ENCODE measurements around the gene CHRNA5. TPM values are rescaled to one million over a fixed set of nuclear protein-coding genes. Genes with fewer than 3 reads are reported as not detected.

CHRNA5 gene
- total RNA-seq, 2 donors from 2014 or later, result 0.27 to 1.6 TPM

DNA sequence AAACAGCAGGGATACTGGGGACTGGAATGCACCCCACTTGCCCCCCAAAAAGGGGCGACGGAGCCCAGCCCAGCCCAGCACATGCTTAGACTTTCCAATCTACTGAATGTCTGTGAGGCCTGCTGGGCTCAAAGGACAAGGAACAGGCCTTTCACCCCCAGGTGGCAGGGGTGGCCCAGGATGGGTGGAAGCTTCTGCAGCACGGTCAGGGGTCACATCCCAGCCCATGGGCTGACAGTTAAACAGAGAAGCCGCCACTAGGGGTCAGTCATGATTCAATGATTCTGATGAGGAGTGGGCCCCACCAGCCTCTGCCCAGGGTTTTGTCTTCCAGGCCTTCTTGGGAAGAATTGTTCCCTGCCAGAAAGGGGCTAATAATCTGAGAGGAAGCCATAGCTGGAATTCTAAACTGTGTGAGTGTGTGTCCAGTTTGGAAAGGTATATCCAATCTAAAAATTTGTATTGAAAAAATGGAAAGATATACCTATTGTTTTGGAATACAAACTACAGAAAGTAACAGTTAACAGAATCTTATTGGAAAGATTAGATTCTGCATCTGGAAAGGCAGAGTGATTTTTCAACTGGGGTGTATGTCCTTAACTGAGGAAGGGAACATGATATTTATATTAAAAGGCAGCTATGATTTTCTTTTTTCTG lies 73.5 kb downstream of the CHRNA5 start:
- no peak overlapping the region for H3K4me3 ChIP-seq
- H3K27me3 ChIP-seq (replicated peaks; ENCODE audit: insufficient read depth), result no peaks in the 10 kb centered on the region
- DNase-seq (ENCODE audit: low spot score) (no peak), ATAC-seq (ENCODE audit: insufficient number of reproducible peaks, low FRiP score, low read depth) (no peak)
- TF ChIP-seq CTCF (IDR thresholded peaks at IDR 0.05), result peak; percentile 51
- no peak overlapping the region for H3K27ac ChIP-seq
- peaks cover 9 to 10% of the 10 kb centered on the region in 2 donors for H3K4me1 ChIP-seq (ENCODE audit: control insufficient read depth in 1 of 2, low read depth in 2 of 2)
- no peaks in the 10 kb centered on the region for H3K36me3 ChIP-seq
- H3K9me3 ChIP-seq, result no peaks in the 10 kb centered on the region

GRCh38 chr15:78640527-78641101 lies 75.3 kb downstream of the CHRNA5 start:
- no peak for ATAC-seq (ENCODE audit: insufficient number of reproducible peaks, low FRiP score, low read depth)
- TF ChIP-seq CTCF (IDR thresholded peaks at IDR 0.05), result no peak

GRCh38 chr15:78641102-78641748 lies 75.9 kb downstream of the CHRNA5 start, which contains the start of gene CHRNB4:
CHRNB4 (minus strand) TSS chr15:78641210; CDS start chr15:78641133, 77 bp downstream.
- no peak for TF ChIP-seq CTCF (IDR thresholded peaks at IDR 0.05)
- Histone ChIP-seq H3K4me1 (ENCODE audit: control insufficient read depth in 1 of 2, low read depth in 2 of 2) (peaks cover 9 to 17% of the 10 kb centered on the region in 2 donors), H3K4me3 (peak within 1 kb of the TSS; percentile 71), H3K27me3 (replicated peaks; ENCODE audit: insufficient read depth) (no peaks in the 10 kb centered on the region), H3K36me3 (no peaks in the 10 kb centered on the region), H3K9me3 (no peaks in the 10 kb centered on the region), H3K27ac (no peak within 1 kb of the TSS)
- DNase-seq (ENCODE audit: low spot score) (no peak), ATAC-seq (ENCODE audit: insufficient number of reproducible peaks, low FRiP score, low read depth) (no peak)

More at GRCh38 chr15:78640527-78641101, 75.3 kb downstream of the CHRNA5 start:
- Histone ChIP-seq H3K27ac (no peak overlapping the region), H3K36me3 (no peaks in the 10 kb centered on the region), H3K4me1 (ENCODE audit: control insufficient read depth in 1 of 2, low read depth in 2 of 2) (peaks cover 9 to 17% of the 10 kb centered on the region in 2 donors), H3K27me3 (replicated peaks; ENCODE audit: insufficient read depth) (no peaks in the 10 kb centered on the region), H3K4me3 (peak overlapping the region; percentile 71), H3K9me3 (no peaks in the 10 kb centered on the region)
- no peak for DNase-seq (ENCODE audit: low spot score)

DNA sequence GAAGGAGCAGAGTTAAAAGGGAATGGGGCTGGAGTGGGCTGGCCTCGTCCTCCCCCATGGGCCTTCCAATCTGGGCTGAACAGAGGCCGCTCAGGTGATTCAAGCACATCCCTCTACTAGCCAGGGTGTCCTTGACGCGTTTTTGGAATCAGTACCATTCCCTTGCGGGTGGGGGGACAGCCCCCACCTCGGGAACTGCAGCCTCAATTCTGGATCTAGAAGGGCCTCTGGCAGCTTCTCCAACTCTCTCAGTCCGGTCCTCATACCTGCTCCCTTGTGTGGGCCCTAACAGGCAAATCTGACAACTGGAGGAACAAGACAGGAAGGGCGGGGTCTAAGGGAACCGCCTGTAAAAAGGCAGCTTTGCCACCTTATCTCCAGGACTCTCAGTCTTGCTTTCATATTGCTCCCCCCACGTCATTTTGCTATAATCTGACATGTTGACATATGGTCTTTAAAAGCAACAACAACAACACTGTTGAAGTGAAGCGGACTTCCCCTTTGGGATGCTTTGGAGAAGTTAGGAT lies 76.5 kb downstream of the CHRNA5 start:
- Histone ChIP-seq H3K4me3 (no peak overlapping the region), H3K36me3 (no peaks in the 10 kb centered on the region), H3K27ac (no peak overlapping the region), H3K27me3 (replicated peaks; ENCODE audit: insufficient read depth) (no peaks in the 10 kb centered on the region), H3K4me1 (ENCODE audit: control insufficient read depth in 1 of 2, low read depth in 2 of 2) (peaks cover 9 to 17% of the 10 kb centered on the region in 2 donors), H3K9me3 (no peaks in the 10 kb centered on the region)
- ATAC-seq (ENCODE audit: insufficient number of reproducible peaks, low FRiP score, low read depth) (no peak), DNase-seq (ENCODE audit: low spot score) (no peak)
- no peak for TF ChIP-seq CTCF (IDR thresholded peaks at IDR 0.05)

DNA sequence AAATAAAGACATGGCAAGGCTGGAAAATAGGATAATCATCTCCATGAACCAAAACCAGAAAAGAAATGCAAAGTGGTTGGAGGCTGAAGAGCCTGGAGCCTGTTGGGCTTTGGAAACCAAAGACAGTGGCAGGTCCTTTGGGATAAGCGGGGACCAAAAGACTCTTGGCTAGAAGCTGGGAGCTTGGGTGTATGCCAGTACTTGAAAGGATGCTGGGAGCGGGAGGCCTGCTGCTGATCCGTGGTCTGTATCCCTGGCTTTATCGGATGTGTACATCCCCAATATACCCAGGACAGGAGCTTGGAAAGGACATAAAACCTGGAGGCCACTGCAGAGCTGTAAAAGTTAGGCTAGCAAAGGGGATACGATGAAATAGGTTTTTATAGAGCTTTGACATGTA lies 77.0 kb downstream of the CHRNA5 start:
- Histone ChIP-seq H3K36me3 (no peaks in the 10 kb centered on the region), H3K27ac (no peak overlapping the region), H3K9me3 (no peaks in the 10 kb centered on the region), H3K27me3 (replicated peaks; ENCODE audit: insufficient read depth) (no peaks in the 10 kb centered on the region), H3K4me3 (no peak overlapping the region), H3K4me1 (ENCODE audit: control insufficient read depth in 1 of 2, low read depth in 2 of 2) (peaks cover 9 to 17% of the 10 kb centered on the region in 2 donors)
- no peak for ATAC-seq (ENCODE audit: insufficient number of reproducible peaks, low FRiP score, low read depth)
- TF ChIP-seq CTCF (IDR thresholded peaks at IDR 0.05), result no peak
- DNase-seq (ENCODE audit: low spot score), result no peak
